Suppressor macrophage (primary cell): ENCODE results near the gene HOXB7.

ENCODE experiments used
- DNase-seq, 4 experiments: peaks; one replicate each; pipeline ENCODE4 v3.0.0-alpha.2; 2020 to 2022

HOXB7 gene

DNA sequence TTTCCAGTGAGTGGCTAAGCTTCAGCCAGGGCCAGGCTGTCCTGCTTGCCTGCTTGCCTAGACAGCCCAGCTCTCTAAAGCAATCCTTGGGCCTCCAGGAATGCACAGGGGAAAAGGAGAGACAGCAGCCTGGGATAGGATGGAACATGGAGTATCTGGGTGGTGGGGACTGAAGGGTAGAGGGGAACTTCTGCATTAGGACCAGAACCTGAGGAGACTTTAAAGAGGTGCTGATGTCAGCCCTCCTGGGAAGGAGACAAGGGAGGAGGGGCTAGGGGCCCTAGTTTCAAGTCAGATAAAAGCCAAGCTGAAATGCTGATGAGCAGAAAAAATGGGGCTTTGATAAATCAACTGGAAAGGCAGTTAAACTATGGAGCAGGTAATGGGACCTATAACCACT is 1.8 kb downstream of the HOXB7 start:
- DNase-seq: no peak

DNA sequence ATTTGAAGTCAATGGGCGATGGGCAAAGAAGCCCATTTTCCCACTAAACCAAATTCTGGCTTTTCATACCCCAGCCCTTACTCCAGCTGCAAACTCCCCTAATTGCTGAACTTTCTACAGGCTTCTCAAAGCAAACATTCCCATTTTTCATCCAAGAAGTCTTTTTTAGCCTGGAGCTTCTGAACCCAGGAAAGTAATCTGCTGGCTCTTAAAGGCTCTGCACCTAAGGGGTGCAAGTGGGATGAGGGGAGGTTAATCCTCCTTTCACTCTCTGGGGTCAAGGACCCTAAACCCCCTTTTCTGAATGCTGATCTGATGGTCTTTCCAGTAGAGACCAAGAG is 2.4 kb downstream of the HOXB7 start:
- no peak for DNase-seq

DNA sequence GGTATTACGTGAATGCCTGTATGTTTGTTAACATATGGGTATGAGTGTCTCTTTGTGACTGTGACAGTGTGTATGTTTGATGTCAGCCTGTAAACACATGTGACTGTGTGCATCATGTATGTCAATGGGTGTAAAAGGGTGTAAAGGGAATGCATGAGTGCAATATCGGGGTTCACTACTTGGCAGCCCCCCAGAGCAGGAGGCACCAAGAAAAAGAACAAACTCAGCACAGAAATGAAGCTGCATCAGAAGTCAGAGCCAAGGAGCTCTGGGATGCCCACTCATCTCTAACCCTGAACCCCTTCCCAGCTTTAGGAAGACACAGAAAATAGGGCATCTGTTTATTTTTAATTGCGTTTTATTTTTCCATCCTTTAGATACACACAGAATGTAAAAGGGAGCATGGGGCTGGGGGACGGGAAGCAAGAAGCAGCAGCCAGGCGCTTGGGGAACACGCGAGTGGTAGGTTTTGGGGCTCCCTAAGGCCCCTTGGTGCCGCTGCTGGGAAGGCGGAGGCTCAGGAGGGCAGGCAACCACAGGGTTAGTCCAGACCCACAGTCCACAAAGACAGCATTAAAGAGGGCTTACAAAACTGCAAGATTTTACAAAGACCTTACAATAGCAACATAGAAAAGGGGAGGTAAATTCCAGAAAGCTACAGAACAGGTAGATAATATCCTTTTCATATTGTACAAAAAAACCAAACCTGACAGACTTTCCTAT is 3.8 kb downstream of the HOXB7 start:
- DNase-seq: no peak

DNA sequence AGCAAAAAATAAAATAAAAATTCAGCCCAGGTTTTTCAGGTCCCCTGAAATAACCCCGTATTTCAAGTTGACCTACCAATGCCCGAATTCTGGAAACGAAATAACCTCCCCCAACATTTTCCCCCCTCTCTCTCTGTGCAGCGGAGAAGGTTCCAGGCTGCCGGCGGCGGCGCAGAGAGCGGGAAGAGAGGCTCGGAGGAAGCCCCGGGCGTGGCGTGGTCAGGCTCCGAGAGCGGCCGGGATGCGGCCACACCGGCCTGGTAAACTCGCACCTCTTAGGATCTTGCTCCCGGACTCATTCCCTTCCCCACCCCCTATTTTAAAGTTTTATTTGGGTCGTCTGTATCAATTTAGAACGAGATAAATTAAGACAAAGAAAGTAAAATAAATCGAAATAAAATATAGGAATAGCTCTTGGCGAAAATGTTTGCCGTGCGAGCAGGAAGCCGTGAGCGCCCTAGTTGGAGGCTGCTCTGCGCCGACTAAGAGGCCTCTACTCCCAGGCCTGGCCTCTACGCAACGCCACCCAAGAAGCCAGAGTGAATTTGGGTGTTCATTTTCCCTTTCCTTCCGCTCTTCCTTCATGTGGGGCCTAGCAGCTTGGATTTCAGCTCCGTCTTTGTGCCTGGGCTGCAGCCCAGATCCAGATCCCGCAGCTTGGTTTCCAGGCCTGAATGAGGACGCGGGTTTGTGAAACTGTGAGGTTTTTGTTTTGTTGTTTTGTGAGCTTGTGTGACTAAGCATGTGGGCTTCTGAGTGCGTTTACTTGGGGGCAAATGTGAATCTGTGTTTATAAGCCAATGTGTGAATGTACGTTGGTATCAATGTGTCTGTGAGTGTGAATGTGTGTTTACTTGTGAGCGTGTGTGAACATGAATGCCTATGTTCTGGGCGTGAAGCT is 4.6 kb downstream of the HOXB7 start:
- DNase-seq: no peak

DNA sequence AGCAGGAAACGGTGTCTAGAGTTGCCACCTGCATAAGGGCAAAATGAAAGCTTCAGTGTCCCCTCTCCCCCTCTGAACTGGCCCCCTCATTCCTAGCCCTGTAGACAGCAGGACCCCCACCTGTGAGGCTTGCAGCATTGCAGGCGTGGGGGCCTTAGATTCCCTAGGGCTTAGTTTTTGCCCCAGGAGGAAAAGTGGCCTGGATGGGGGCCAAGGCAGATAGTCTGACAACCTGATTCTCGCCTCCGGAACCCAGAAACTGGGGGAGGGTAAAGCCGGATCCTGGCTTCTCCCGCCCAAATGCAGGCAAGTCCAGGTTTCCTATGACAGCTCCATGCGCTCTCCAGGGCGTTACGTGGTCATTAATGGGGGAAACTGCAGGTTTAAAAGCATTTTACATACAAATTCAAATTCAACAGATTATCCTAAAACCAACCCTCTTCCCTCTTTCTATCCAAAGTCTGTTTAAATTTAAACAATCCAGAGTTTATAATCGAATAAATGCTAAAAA is 5.4 kb downstream of the HOXB7 start:
- DNase-seq: no peak

DNA sequence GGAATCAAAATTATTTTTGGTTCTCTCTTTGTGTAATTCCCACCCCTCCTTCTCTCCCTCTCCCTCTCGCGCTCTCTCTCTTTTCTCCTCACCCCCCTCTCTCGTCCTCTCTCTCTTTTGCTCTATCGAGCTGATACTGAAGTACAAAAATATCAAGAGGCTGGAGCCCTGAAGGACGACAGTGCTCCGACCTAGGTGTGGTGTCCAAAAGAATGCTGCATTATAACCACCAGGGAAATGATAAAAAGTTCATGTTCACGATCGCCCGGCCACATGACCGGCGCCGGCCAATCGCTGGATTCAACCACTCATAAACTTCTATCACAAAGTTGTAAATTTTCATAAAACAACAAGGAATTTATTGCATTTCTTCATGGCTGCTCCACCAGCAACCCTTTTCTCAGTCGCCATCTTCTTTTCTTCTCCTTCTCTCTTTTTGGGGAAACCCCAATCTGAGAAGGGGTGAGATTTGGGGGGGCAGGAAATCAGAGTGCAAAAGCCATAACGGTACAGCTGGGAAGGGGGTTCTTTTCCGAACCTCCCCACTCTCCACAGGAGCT is 6.0 kb downstream of the HOXB7 start, which contains the start of gene HOXB6:
Gene HOXB6, minus strand, starts transcription at position 217 of the 560 bp plus-strand sequence. CDS start 6,836 bp downstream, outside the sequence.
- no peak for DNase-seq

DNA sequence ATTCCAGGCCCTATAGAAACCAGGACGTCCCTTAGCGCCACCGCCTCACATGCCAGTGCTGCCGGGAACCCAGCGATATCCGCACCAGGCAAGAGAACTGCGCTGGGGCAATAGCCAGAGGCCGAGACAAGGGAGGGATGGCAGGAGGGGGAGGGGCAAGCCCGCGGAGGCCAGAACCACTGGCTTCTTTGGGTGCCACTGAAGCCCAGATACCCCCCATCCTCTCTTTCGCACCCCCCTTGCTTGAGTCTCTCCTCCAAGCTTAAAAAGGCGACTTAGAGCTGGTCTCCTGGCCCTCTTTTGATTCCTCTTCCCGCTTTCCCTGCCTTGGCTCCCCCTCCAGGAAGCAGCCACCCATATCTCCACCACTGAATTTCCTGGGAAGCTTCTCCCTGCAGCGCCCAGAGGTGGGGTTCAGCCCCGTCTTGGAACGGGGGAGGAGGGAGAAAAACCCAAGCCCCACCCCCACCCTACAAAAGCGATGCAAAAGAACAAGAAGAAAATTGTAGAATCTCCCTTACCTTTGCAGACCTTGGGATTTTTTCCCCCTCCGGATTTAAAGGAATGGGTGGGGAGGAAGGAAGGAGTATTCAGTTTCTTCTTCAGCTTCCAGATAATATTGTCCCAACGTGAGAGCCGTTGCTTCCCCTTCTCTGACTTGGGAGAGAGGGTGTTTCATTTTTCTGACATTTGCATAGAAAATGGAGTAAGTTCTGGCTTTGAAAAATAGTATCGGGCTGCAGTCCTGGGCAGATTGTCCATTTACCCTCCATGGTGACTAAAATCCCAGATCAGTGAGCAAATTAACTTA is 6.7 kb downstream of the HOXB7 start:
- no peak for DNase-seq

DNA sequence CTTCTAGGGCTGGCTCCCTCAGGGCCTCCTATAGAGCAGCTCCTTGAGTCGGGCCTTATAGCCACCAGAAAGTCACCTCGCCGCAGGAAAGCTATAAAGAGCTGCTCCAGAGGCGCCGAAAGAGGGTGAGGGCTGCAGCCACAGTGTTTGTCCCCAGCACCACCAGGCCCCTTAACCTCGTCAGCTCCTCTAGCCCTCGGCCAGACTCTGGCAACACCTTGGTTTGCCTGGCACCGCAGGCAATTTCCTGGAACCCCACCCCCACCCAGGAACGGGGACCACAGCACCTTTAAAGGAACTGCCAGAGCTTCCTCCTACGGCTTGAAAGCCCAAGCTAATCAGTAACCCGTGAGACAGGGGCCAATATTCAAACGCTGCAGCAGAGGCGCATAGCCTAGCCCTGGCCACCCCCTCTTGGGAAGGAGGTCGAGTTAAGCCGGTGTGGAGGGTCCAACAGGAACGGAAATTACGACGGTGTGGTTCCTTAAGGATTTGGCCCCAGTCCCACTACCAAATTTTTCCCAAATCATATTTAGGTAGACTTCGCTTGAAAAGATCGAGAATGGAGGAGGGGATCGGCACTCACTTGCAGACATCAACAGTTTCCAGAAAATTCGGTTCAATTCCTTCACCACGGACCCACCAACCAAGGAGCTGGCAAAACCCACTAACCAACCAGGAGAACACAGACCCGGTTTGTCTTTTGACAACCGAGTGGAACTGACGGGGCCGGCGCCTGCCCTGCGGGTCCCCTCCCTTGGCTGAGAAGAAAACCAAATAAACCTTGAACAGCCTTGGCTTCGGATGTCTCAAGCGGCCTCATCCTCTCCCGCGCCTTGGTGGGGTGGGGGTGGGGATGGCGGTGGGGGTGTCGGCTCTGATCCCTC is 9.0 kb downstream of the HOXB7 start:
- no peak for DNase-seq

DNA sequence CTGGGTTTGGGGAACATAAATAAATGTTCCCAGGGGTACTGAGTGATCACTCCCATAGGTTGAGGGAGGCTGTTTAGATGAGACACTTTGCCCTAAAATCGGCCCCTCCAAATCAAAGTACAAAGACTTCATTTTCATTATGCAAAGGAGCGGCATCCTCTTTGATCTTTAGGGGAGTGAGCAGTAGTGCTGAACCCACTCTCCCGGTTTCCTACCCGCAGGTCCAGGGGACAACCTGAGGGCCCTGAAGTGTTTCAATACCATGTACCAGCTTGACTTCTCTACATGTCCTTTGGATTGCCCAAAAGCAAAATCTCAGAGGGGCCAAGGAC is 9.6 kb downstream of the HOXB7 start:
- no peak for DNase-seq

DNA sequence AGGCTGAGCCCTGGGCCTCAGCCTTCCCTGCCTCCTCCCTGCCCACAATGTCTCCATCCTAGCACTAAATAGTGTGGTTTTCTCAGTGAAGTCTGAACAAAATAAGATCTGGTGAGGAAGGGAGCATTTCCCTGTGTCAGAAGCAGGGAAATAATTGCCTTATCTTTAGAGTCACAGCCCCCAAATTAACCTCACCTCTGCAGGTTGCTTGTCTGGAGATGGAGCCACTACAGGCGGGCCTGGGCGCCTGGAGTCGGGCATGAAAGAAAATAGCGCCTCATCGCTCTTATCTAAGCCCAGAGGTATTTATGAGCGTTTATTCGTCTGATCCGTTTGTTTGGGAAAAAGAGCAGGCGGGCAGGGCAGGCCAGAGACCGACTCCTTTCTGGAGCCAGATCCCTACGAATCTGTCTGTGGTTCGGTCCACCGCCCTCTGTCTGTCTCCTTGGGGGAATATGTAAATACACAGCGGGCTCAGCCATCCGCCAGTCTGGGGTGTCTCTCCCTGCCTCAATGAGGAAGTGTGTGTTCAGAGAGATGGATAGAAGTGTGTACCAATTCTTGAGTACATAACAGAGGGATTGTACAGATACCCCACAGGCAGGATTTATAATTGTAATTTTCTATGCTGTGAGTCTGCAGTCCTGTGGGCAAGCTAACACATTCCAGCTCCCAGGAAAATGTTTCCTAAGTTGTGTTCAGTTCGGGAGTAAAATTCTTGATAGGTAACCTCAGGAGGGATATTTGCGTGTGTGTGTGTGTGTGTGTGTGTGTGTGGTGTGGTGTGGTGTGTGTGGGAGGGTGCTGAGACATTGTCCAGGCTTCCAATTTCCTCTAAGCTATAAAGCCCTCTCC is 10.3 kb downstream of the HOXB7 start:
- DNase-seq: no peak

DNA sequence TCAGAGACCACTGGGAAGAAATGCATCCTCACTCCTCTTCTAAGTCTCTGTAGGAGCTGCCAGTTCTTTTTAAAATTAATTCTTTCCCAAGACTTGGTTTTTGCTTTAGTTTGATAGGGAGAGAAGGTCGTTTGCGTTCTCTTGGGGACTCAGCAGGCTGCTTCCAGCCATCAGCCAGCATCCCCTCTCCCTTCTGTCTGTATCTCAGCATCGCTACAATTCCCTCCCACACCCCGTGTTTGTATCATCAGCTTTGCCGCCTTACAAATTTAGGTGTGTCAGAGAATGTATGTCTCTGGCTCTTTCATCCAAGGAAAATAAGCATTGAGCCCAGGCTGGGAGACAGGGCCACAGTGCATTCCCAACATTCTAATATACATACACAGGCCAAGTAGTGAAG is 11.5 kb downstream of the HOXB7 start:
- DNase-seq: no peak

DNA sequence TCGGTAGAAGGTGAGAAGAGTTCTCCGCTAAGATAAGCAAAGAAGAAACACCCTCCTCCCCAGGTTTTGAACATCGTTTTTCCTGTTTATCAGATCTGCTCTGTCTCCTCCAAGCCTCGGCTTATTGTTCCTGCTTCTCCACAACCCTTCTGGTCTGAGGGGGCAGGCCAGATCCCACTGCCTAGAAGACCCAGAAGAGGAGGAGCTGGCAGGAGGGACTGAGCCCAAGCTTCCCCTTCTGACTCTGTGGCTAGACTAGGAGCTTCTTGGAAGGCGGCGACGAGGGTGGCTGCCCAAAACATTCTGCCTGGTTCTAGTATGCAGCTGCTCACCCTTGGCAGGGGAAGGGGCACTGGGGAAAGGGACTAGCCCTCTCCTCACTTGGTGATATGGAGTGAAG is 12.1 kb downstream of the HOXB7 start:
- peak in 2 of 4 experiments; percentile 12 to 14 for DNase-seq

DNA sequence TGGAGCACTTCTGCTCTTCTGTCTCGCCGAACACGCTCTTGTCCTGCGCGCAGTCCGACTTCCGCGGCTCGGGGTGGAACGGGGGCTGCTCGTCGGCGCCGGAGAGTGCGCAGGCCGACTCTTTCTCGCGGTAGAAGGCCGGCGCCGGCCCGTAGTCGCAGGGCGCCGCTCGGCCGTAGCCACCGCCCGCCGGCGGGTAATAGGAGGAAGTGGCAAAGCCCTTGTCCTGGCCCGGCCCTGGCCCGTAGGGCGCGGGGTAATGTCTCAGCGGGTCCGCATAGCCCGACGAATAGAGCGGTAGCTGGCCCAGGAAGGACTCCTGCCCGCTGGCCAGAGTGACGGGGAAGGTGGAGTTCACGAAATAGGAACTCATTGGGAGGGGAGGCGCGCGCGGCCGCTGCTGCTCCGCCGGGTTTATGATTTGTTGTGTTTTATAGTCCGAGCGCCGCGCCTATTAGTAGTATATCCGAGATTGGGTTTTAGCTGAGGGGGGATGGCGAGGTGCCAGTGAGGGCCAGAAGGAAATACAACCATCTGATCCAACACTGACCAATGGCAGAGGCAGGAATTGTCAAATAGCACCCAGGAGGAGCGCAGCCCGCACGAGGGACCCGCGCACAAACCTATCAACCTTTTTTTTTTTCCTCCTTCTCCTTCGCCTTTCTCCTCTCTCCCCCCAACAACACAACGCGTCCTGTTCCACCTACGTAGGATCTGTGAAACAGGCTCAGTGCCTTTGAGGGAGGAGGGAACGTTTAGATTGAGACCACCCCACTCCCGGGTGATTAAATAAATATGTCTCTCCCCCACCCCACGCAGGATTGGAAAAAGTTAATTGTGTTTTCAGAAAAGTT is 12.8 kb downstream of the HOXB7 start:
- DNase-seq: peak; percentile 56 to 84 (median 72)

DNA sequence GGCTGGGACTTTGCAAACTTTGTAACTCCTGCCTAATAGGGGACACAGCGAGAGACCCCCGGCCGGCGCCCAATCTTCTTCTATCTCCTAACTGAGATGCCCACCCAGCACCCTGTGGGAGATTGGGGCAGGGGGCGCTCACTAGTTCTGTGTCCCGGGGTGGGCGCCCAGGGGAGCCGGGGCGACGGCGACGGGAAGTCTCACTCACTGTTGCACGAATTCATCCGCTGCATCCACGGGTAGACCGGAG is 13.4 kb downstream of the HOXB7 start:
- no peak for DNase-seq

DNA sequence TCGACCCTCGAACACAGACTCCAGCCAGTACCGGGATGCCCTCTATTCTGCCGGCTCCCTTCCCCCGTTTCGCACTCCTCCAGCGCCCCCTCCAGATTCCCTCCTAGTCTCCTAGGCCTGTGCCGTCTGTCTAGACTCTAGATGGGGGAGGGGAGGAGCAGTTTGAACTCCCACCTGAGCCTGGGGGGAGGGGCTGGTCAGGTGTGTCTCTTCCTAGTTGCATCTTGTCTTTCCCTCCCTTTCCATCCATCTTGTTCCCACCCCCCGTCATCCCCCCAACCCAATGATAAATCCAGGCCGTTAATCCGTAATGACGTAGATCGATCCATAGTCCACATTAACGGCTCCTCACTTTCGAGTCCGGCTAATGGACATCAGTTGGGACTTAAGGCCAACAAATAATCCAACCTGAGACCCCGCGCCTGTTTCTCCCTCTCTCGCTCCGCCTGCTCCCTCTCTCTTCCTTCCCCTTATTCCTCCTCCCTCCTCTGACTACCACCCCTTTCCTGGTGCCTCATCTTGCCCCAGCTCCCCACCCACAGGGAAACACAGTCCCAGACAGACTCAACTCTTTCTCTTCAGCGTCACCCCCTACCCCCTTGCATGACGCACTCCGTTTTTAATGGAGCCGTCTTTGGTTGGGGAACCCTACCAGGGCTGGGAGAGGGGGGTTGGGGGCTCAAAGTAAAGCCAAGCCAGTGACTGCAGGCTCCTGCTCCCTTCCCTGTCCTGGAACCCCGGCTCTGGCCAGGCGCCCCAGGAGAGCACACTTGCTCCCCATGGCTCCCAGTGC is 13.9 kb downstream of the HOXB7 start:
- peak in 2 of 4 experiments; percentile 18 to 25 for DNase-seq

DNA sequence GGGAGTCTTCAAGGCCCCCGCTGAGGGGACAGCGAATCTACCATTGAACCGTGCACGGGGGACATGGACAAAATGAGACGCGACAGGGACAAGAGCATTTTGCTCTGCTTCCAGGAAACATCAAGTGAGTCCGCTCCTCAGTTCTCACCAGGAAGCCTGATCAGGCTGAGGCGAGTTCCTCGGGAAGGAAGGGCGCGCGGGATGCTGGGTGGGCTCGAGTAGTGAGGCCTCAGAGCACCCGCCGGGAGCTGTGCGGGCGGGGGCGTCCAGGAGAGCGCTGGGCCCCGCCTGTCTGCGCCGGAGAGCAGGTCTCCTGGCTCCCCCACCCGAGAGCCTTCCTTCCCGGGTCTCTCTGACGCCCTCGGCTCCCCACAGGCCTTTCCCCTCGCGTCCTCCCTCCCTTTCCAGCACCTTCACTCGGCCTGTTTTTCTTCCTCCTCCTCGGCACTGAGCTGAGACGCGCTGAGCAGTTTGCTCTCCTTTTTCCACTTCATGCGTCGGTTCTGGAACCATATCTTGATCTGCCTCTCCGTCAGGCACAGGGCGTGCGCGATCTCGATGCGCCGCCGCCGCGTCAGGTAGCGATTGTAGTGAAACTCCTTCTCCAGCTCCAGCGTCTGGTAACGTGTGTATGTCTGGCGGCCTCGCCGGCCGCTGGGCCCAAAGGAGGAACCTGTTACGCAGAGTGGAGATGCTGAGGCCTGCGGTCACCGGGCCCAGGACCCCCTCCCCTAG is 14.7 kb downstream of the HOXB7 start:
- DNase-seq: peak in 1 of 4 experiments; percentile 24

DNA sequence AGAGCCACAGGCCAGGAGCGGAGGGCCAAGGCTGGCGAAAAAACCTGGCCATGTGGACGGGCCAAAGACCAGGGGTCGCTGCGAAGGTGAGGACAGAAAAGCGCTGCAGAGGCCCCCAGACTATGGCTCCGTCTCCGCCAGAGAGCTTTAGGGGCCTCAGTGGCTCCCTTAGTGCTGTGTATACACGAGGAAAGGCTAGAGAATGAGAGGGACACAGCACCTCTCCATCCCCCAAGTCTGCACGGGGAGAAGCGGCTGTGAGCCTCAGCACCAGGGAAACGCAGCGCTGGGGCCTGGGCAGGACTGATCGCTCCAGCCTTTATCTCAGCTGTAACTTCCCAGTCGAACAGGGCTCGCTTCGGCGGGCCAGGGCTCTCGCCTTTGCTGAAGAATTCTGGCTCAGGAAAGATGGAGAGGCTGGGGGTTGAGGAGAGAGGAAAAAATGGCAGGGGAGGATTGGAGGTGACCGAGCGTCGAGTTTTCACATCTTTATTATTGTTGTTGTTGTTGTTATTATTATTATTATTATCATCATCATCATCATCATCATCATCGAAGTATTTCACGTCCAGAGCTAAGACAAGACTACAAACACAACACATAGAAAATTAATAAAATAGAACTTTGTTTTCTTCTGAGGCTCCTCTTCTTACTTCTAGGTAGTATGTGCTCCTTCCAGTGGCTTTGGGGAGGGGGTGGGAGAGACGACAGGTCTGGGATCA is 15.4 kb downstream of the HOXB7 start:
- DNase-seq: no peak
